NCI-H510A treated with DMSO at 0.1 percent for 48 hours (cell line): ENCODE measurements around the gene RYR2.
"Not testable (repeated sequence)": the region's sequence is repeated elsewhere in the genome, so short reads cannot be mapped to it uniquely, and the experiment has no call there.

Source experiments
- DNase-seq: peaks from one replicate; lab custom pipeline; 2025; lab: John Stamatoyannopoulos, UW

The RYR2 gene

DNA sequence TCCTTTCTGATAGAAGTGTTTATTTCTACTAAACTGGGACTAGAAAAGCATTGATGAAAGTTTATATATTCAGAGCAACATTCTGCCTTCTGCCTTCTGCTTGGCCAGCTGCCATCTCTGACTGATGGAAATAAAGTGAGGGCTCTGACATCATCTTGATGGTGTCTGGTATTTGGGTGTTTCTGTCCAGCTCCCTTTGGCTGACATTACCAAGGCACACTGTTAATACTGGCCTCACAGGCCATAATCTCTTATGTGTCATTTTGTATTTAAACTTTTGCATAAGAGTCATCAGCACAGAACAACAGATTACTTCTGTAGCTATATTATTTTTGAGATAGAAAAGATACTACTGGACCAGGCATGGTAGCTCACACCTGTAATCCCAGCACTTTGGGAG is 216.9 kb downstream of the RYR2 start:
- no peak for DNase-seq

DNA sequence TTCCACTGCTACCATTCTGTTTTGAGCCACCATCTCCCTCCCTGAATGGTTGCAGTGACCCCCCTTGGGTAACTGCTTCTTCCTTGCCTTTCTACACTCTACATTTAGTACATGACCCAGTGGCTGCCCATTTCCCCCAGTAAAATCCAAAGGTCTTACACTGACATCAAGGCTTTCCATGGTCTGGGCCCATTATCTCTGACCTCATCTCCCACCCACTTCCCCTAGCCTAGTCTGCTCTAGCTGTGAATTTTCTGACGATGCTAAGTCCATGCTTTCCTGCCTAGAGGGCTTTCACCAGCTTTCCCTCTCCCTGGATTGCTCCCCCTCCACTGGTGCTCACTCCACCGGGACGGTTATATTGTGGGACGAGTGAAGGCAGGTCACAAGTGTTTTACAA is 219.2 kb downstream of the RYR2 start:
- no peak for DNase-seq

DNA sequence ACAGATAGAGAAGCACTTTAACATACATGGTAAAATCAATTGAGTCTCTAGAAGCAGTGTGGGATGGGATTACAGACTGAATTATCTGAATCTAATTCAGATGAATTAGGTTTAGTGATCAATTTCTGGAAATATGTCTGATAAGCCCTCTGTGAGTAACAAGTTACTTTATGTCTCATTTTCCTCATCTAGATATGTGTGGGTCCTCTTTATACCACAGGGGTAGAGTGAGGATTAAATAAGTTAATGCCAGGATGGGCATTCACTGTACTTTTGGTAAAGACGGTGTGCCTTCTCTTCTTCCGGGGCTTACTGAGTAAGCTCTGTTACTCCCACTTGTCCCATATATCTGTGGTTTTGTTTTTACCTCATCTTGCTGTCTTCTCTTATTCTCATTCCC is 225.8 kb downstream of the RYR2 start:
- no peak for DNase-seq

DNA sequence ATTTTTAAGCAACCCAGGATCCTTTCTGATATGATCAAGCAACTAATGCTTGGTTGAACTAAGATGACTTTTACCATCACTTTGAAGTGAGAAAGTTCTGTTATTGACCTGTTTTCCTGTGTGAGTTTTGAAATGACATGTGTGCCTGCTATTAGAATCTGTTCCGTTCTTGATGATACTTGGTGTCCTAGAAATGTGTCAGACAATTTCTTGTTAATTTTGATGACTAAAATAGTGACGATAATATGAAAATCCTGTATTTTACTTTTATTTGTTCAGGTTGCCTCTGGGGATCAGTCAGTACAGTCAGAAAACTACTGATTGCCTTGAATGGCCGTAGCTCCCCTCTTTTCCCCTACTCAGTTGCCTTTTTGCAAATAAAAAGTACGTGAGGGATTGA is 228.0 kb downstream of the RYR2 start:
- no peak for DNase-seq

DNA sequence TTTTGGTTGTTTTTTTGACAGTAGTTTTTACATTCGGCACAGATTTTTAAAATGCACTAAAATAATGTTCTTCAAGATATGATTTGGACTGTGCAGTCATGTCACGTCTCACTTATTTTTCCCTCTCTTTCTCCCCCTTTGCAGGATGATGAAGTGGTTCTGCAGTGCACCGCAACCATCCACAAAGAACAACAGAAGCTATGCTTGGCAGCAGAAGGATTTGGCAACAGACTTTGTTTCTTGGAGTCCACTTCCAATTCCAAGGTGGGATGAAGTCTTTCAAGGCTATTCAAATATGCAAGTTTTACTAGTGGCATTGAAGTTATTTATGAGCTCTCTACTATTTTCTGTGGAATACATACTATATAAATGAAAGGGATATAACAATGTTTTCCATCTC is 228.4 kb downstream of the RYR2 start:
- no peak for DNase-seq

DNA sequence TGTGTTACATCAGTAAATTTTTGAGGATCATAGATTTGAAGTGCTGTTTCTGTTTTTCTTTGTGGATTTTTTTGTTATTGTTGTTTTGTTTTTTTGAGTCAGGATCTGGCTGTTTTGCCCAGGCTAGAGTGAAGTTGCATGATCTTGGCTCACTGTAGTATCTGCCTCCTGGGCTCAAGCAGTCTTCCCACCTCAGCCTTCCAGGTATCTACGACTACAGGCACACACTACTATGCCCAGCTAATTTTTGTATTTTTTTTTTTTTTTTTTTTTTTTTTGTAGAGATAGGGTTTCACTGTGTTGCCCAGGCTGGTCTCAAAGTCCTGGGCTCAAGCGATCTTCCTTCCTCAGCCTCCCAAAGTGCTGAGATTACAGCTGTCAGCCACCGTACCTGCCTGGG is 236.0 kb downstream of the RYR2 start:
- not testable (repeated sequence) for DNase-seq

DNA sequence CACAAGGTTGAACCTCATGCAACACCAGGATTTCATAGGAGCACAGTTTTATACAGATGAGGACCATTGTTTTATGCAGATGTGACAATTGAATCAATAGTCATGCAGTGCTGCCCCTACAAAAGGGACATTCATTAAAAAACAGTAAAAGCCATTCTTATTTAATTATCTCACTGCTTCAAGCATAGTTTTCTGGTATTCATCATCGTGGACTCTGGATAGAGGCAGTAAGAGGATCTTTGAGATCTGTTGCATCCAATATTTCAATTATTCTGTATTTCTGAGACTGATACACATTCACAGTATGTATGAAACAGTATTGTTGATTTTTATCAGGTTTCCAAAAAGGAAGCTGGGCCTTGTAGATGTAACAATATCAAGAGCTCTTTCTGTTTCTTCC is 237.6 kb downstream of the RYR2 start:
- DNase-seq, result no peak

DNA sequence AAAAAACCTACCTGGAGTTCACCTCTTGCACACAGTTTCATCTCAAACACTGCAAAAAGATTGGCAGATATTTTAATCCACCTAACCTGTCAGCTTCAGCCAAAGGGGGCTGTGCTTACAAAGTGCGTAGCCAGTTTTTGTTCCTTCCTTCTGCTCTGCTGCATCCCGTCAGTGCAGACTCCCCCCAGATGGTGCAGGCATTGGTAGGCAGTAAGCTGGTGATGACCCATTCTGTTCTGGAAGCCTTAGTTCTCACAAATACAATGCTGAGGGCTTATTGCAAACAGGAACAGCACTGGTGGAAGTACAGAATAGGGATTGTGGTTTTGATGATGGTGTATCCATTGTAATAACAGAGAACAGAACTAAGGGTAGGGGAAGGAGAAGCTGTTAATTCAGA is 239.5 kb downstream of the RYR2 start:
- DNase-seq, result no peak

DNA sequence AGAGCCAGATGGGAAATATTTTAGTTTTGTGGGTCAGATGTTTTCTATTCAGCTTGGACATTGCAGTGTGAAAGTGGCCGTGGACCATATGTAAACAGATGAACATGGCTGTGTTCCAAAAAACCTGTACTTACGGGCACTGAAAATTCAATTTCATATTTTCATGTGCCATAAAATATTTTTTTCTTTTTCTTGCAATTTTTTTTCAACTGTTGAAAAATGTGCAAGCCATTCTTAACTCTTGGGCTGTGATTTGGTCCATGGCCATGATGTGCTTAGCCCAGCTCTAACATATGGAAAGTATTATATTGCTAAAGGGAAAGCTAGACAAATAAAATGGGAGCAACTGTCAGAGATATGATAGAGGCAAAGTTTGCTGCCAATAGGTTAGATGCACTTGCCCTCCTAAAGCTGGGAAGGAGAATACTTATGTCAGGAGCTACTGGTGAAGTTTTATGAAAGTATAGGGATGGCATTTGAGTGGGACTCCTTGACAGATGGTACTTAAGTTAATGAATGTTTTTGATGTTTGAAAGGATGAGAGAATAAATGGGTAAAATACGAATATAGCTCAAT is 240.3 kb downstream of the RYR2 start:
- DNase-seq, result no peak

DNA sequence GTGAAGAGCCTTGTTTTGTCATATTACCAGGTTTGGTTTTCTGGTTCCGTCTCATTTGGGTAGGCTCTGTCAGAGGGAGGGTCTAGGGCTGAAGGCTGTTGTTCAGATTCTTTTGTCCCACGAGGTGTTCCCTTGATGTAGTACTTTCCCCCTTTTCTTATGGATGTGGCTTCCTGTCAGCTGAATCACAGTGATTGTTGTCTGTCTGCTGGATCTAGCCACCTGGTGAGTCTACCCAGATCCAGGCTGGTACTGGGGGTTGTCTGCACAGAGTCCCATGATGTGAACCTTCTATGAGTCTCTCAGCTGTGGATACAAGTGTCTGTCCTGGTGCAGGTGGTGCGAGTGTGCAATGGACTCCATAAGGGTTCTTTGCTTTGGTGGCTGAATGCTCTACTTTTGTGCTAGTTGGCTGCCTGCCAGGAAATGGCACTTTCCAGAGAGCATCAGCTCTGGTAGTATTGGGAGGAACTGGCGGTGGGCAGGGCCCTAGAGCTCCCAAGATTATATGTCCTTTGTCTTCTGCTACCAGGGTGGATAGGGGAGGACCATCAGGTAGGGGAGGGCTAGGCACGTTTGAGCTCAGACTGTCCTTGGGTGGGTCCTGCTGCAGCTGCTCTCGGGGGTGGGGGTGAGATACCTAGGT is 246.0 kb downstream of the RYR2 start:
- peak; percentile 57 for DNase-seq

DNA sequence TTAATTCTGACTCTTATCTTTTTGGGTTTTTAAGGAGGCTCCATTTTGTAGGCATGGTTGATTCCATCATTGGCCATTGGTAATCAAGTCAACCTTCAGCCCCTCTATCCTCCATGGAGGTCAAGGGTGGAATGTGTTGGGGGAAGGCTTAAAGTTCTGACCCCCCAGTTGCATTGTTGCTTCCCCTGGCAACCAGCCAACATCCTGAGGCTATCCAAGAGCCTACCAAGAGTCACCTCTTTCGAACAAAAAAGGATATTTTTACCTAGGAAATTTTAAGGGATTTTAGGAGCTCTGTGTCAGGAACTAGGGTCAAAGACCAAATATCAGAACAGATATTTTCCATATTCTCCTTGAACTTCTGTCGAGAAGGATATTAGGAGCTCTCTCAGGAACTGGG is 251.8 kb downstream of the RYR2 start:
- no peak for DNase-seq

DNA sequence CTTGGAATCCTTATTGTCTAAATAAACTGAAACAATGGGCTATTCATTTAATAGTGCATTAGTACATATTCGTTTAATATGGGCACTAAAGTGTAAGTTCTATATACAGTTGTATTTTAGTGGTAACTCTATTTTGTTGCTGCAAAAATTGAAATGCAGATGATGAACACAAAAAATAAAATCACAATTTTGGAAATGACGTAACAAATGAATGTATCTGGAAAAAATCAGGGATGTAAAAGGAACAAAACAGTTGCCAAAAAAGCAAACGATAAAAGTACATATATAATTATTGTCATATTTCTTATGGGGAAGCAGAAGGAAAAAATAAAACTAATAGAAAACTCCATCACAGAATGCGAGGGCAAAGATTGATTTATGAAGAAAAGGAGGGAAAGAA is 254.9 kb downstream of the RYR2 start:
- DNase-seq, result no peak

DNA sequence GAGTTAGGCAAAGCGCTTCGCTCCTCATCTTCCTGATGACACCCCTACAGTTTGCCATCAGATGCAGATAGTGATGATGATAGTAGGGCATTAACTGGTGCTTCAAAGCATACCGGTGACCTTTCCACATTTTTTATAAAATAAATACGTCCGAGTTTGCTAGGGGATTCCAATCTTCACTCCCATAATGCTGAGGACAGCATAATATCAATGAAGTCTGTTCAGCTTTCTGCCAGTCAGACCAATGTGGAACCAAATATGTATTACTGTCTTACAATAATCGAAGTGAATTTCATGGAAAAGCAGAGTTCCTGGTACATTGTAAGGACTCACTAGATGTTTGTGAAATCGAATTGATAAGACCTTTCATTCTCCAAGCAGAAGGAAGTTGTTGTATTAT is 258.7 kb downstream of the RYR2 start:
- no peak for DNase-seq

DNA sequence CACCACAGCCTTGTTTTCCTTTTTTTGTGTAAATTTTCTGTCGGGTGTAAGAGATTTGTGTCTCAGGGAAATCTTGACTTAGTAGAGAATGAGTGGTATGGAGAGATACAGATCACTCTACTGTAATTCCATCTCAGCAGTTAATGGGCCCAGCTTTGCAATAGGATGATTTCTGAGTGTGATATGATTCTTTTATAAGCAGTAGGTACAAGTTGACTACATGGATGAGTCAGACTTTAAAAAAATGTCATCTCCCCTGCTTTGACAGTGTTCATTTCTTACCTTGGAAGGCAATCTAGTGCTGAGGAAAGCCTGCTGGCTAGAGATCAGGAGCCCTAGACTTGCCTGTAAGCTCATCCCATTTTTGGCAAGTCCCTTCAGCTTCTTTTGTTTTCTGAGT is 261.9 kb downstream of the RYR2 start:
- no peak for DNase-seq

DNA sequence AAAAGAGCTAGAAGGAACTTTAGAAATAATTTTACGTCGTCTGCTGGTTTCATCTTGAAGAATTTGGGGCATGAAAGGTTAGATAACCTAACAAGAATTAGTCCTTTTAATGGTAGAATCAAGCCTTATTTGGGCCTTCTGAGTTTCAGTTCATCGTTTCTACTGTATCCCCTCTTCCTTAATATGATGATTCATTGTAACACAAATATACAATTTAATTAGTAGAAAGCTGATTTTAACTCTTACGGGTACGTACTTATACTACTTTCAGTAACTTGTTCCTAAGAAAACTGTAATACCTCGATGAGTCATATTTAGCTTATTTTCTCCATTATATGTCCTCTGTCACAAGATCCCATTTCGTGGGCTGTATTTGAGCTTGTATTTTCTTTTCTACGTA is 264.7 kb downstream of the RYR2 start:
- DNase-seq, result no peak

DNA sequence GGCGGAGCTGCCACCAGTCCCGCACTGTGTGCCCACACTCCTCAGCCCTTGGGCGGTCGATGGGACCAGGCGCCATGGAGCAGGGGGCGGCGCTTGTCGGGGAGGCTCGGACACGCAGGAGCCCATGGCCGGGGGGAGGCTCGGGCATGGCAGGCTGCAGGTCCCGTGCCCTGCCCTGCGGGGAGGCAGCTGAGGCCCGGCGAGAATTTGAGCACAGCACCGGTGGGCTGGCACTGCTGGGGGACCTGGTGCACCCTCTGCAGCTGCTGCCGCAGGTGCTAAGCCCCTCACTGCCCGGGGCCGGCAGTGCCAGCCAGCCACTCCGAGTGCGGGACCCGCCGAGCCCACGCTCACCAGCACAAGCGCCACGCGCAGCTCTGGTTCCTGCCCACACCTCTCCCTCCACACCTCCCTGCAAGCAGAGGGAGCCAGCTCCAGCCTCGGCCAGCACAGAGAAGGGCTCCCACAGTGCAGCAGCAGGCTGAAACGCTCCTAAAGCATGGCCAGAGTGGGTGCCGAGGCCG is 267.7 kb downstream of the RYR2 start:
- DNase-seq, result no peak

DNA sequence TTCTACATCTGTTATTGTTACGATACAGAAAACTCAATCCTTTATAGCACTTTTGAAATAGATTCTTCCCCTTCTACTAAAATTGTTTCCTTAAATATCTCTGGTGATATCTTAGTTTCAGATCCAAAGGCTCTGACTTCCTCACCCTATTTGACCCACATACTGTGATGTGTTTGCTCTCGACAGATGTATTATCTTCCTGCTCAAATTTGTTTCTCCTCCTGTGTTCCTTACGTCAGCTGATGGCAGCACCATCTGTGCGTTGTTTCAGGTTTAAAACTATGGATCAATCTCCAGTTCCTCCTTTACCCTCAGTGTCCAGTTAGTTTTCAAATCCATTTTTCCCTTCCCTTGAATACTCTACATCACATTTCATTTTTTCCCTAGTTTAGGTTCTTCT is 274.4 kb downstream of the RYR2 start:
- no peak for DNase-seq

DNA sequence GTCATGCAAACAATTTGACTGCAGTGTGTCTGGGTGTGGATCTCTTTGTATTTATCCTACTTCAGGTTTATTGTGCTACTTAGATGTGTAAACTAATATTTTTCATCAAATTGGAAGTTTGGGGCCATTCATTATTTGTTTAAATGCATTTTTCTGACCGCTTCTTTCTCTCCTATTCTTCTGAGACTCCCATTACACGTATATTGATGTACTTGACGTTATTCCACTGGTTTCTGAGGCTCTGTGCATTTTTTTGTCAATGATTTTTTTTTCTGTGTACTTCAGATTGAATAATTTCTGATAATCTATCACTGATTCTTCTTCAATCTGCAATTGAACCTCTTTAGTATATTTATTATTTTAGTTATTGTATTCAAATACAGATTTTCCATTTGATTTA is 276.8 kb downstream of the RYR2 start:
- DNase-seq, result no peak

DNA sequence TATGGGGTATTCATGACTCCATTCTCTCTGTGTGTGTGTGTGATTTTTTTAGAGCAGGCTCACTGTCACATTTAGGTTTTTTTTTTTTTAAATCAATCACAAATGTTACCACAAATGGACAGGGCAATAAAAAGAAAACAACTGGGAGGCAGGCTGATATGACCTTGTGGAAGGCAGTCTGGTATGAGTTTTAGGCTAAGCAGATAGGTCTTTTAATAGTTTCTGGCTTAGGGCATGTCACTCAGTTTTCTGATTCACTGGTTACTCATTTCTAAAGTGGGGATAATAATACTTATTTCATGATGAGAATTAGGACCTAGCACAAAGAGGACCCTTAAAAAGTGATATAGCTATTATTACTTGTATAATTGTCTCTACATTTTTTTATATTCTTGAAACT is 278.9 kb downstream of the RYR2 start:
- DNase-seq, result no peak

DNA sequence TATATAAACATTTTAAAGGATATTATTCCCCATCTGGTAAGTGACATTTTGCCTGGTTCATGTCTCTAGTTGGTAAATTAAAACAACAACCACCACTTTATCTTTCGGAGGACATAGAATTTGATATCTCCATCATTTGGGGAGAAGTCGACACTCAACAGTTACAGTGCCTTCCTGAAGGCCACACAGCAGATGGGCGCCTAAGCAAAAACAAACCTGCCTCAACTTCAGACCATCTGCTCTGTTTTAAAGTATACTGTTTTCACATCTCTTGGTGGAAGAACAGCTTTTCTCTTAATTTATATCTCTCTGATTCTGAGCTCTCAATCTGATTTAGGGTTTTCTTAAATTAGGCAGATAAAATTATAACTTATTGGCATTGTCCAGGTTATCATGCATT is 282.2 kb downstream of the RYR2 start:
- no peak for DNase-seq

DNA sequence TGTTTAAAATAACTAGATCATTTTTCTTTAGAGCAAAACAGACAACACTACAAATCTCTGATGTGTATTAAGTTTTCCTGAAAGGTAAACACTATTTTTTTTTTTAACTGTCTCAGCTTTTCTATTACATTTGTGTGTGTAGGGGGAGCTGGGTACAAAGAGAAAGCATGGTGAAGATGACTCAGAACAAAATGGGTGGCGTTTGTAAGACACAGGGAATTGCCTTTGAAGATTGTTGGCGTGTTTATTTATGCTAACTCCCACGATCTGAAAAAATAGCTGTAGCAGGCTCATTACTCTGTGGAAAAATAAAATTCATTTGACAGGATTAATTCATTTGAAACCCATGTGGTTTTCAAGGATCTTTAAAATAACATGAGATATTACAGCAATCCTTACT is 285.1 kb downstream of the RYR2 start:
- no peak for DNase-seq

DNA sequence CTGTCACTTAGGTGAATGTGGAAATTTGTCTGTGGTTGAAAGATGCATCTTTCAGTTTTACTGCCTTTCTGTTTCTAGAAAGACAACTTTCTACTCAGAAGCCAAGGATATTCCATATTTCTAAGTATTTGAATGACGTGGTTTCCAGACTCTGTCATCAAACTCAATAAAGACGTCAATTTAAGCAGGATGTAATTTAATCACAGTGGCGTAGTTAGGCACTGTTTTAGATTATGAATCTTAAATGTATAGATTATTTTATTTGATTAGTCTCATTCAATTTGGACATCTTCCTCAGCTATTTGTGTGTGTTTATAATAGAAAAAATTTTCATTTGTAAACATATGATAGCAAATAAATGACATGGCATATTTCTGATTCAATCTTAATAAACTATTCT is 298.9 kb downstream of the RYR2 start:
- DNase-seq, result no peak

DNA sequence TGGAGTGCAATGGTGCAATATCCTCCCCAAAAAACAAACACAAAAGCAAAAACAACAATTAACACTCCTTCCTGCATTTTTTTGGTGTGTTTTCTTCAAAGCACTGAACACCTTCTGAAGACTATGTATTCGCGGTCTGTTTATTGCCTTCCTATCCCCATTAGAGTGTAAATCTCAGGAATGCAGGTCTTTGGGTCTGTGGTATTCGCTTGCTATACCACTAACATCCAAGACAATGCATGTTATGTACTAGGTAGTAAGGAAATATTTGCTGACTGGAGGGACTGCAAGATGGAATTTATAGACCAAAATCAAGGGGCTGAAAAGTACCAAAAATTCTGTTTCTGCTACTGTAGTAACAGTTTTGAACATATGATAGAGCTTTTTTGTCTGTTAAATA is 299.4 kb downstream of the RYR2 start:
- DNase-seq, result no peak

DNA sequence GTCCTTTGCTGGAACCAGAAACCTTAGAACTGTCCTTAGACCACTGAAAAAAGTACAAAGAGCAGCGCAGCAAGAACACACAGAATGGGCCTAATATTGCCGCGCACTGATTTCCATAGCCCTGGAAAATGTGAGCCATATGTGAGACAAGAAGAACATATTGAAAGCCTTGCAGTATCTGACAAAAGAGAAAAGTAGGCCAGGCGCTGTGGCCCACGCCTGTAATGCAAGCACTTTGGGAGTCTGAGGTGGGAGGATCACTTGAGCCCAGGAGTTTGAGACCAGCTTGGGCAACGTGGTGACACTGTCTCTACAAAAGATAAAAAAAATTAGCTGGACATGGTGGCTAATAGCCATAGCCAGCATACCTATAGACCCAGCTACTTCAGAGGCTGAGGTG is 300.7 kb downstream of the RYR2 start:
- no peak for DNase-seq
